Activated CD4-positive, CD25-positive, alpha-beta regulatory T cell treated with anti-CD3 and anti-CD28 coated beads, Interleukin-2, amount 50 U/mL, for 16 hours (primary cell): ENCODE results near the gene WNT11.
"Not testable (repeated sequence)": the region's sequence is repeated elsewhere in the genome, so short reads cannot be mapped to it uniquely, and the experiment has no call there.

ENCODE experiments used
- DNase-seq: peaks from one replicate; pipeline ENCODE4 v3.0.0-alpha.2; 2020; ENCODE audit warnings: low read depth, low spot score

The WNT11 gene

GRCh38 chr11:76203131-76203925, 3.0 kb downstream of the WNT11 start:
- DNase-seq = no peak

DNA sequence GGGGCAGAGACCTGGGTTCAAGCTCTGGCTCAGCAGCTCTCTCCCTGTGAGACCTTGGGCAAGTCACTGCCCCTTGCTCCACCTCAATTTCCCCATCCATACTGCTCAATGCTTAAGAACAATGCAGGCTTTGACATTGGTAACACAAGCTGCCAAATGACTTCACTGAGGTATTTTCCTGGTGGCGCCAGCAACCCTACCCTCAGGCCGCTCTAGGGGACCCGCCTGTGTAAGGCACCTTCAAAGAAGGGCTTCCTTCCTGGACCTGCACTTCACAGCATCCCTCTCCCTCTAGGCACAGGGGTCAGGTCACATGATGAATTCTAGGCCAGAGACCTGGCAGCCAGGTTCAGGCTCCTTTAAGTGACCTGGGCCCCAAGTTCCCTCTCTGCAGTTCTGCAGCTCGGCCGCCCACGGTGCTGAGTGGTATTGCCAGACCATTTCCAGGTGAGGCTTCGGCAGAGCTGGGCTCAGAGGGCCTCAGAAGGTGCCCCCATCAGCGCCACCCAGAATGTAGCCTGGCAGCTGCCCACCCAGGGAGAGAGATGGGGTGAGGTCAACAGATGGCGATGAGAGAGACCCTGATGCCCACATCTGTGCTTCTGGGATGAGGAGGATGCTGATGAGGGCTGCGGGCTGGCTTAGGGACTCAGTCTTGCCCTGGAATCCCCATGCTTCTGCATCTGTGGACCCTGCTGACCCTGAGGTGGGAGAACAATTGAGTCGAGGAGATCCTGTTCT, 4.5 kb downstream of the WNT11 start:
- DNase-seq = no peak

GRCh38 chr11:76201056-76201455, 5.2 kb downstream of the WNT11 start:
- DNase-seq = no peak

DNA sequence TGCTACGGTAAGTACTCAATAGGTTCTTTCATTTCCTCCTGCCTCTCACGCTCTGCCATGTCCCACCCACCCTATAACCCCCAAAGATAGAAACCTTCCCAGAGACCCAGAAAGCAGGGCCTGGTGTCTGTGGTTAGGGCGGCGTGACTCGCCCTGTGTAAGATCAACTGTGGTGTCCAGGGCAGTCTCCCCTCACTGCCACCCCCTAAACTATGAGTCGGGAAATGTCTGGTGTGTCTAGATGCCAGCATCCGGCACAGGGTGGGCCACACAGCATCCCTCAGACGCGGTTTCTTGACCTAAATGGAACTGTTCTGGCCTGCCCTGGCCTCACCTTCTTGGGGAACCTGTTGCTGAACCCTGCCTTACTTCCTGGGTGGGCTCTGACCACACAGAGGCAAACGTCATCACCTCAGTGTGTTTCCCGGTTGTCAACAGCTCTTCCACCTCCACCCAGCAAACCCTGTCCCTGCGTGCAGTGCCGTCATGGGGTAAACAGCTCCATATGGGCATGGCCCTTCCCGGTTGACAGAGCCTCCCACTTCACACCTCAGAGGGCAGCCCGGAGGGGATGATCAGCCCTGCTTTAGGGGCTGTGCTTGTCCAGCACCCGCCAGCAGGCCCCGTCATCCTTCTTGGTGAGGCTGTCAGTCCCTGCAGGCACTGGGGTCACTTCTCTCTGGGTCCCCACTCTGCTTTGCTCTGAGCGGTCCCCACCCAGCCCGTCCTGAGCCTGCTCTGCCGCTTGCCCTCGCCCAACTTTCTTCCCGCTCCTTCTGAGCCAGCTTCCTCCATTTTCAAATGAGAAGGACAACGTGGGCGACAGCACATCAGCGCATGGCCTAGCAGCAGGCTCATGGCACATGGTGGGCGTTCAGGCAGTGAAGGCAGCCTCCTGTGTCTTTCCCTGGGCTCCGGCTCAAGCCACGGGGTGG, 6.0 kb downstream of the WNT11 start:
- no peak for DNase-seq

DNA sequence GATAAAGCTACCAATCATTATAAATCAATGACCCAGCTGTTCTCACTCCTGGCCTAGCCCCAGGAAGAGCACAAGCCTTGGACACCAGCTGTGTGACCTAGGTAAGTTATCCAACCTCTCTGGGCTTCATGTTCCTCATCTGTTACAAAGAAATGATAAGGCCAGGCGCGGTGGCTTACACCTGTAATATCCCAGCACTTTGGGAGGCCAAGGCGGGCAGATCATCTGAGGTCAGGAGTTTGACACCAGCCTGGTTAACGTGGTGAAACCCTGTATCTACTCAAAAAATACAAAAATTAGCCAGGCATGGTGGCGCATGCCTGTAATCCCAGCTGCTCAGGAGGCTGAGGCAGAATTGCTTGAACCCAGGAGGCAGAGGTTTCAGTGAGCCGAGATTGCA, 7.6 kb downstream of the WNT11 start:
- not testable (repeated sequence) for DNase-seq

GRCh38 chr11:76197941-76198640, 8.2 kb downstream of the WNT11 start:
- DNase-seq = no peak

- no peak for DNase-seq
These were observed 9.0 kb downstream of the WNT11 start for GRCh38 chr11:76197332-76197731.

DNA sequence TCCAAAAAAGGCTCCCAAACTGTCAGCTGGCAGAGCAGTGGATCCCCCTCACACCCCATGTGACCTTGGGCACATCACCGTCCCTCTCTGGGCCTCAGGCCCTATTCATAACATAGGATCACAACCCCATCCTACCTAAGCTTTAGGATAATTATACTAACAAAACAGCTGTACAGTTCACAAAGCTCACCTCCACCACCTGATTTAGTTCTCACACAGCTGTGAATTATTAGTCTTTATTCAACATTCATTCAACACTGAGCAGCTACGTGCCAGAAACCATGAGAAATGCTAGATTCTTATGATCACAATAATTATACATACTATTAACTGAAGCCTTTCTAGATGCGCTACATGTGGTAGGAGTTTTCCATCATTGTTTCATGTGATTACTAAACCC, 9.5 kb downstream of the WNT11 start:
- DNase-seq = no peak

DNA sequence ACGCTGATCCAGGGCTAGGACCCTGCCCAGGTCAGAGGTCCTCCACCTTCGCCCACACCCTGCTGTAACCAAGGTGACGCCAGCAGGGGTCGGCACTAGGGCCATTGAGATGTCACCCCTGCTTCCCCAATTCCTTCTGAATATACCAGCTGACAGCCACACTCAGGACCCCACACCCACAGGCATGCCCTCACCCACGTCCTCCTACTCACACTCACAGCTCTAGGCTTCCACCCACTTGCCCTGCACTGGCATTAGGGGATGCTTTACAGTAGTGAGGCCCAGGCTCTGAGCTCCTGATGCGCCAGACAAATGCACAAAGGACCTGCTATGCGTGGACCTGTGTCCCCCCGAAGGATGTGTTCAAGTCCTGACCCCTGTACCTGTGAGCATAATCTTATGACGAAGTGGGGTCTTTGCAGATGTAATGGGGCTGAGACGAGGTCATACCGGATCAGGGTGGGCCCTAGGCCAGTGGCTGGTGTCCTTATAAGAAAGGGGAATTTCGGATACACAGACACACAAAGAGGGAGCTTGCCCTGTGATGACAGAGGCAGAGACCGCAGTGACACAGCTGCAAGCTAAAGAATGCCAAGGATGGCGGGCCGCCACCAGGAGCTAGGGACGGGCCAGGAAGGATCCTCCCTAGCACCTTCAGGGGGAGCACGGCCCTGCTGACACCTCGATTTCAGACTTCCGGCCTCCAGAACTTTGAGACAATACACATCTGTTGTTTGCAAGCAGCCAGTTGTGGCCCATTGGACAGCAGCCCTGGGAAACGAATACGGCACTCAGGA, 11.2 kb downstream of the WNT11 start:
- DNase-seq = no peak

DNA sequence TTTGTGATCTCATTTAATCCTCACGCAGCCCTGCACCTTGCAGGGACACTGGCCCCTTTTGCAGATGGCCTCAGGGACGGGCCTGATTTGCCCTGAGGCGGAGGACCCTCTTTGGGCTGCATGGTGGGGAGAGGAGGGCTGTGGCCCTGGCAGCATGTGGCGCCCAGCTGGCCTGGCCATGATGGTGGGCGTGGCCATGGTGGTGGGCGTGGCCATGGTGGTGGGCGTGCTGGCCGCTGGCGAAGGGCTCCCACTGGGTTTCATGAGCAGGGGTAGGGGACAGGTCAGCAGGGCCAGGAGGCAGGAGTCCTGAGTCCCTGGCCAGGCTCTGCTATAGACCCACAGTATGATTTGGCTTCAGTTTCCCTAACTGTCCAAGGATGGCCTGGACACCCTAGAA, 13.1 kb downstream of the WNT11 start:
- no peak for DNase-seq

- no peak for DNase-seq
These were observed 15.9 kb downstream of the WNT11 start for GRCh38 chr11:76190376-76190775.

GRCh38 chr11:76189682-76190081, 16.6 kb downstream of the WNT11 start:
- no peak for DNase-seq

DNA sequence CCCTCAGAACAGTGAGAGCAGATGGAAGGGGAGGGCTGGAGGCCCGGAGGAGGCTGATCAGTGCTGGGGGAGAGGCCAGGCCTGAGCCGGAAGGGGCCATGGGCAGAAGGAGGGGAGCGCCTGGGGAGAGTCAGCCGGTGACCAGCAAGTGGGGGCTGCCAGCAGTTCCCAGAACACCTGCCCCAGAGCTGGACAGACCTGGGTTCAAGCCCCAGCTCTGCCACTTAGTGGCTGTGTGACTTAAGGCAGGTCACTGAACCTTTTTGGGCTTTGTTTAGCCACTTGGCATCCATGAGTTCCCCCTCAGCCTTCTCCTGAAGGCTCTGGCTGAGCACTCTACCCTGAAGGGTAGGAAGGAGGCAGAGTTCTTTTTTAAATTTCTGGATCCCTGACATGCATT, 17.4 kb downstream of the WNT11 start:
- DNase-seq = no peak

- DNase-seq = no peak
These were observed 19.5 kb downstream of the WNT11 start for GRCh38 chr11:76186776-76187279.

DNA sequence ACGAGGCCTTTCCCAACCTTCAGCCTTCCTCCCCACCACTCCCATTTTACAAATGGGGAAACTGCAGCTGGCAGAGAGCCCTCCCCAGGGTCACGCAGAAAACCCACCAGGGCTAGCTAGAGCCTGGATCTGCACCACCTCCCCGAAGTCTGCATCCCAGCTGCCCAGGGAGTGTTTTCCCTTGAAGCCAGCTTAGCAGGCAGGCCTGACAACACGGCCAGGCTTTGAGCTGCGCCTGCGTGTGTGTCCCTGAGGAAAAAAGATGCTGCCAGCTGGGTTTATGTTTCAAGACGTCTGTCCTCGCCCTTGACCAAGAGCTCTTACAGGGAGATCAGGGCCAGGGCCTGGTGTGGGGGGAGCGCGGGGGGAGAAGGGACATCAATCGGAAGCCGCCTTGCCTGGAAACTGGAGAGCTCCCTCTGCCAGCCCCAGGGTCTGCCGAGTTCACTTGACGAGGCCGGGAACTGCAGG, 20.3 kb downstream of the WNT11 start:
- no peak for DNase-seq

DNA sequence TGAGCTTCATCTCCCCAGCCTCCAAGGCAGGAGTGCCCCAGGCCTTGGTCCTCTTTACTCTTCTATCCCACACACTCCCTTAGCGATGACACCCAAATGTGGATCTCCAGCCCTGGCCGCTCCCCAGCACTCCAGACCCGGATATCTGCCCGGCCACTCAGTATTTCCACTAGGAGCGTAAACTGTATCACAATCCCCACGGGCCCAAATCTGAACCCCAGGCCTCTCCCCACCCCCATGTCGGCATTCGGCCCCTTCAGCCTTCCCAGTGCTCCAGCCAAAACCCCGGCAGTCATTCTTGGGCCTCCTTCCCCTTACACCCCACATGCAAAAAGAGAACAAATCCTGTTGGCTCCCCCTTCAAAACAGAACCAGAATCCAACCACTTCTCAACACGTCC, 20.8 kb downstream of the WNT11 start:
- DNase-seq = no peak

GRCh38 chr11:76184551-76184993, 21.7 kb downstream of the WNT11 start:
- no peak for DNase-seq

- no peak for DNase-seq
These were observed 24.9 kb downstream of the WNT11 start for GRCh38 chr11:76181371-76181770.

GRCh38 chr11:76179147-76179546, 27.2 kb downstream of the WNT11 start:
- no peak for DNase-seq

DNA sequence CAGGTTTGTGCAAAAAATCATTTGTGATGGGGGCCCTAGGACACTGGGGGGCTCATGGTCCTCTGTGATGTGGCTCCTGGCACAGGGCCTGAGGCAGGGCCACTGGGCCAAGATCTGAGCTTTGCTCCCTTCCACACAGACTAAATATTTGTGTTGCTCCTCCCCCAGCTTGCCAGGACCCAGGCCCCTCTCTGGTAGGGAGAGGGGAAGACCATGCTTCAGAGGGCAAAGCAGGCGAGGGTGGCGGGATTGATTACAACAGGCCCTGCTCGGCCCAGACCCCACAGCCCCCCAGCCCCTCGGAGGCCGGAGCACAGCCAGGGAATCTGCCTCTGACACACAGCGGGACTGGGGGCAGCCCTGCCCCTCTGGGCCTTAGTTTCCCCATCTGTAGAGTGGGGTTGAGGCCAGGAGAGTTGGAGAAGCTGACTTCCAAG, 29.0 kb downstream of the WNT11 start:
- no peak for DNase-seq
